Activated naive CD4-positive, alpha-beta T cell treated with anti-CD3 and anti-CD28 coated beads, Interleukin-2, amount 50 U/mL, for 72 hours (primary cell): ENCODE measurements around the gene PSMA4. TPM values are rescaled to one million over a fixed set of nuclear protein-coding genes. Genes with fewer than 3 reads are reported as not detected.

Source experiments
- ATAC-seq, 2 donors: fragments of 150-1000 bp; cut with Tn5 transposase; 2 replicates each; pipeline ENCODE4 v1.10.0; 2021; ENCODE audit warnings: mild to moderate bottlenecking in 2 of 2, moderate library complexity in 2 of 2
- DNase-seq, 2 donors: peaks; one replicate each; pipeline ENCODE4 v3.0.0; 2021 to 2022; ENCODE audit warnings: low spot score in 2 of 2
- H3K27ac Mint-ChIP-seq, 2 donors: one replicate each; pipeline ENCODE4 v1.8.0; 2022; ENCODE audit warnings: mild to moderate bottlenecking in 2 of 2, mixed read lengths in 2 of 2
- H3K36me3 Mint-ChIP-seq, 2 donors: one replicate each; pipeline ENCODE4 v1.8.0; 2022; ENCODE audit warnings: mixed read lengths in 2 of 2
- H3K9me3 Mint-ChIP-seq, 2 donors: one replicate each; pipeline ENCODE4 v1.8.0; 2022; ENCODE audit warnings: mixed read lengths in 2 of 2
- total RNA-seq, 2 donors: library from RNA; stranded (reverse); gene quantifications; one replicate each; pipeline ENCODE4 v1.2.3, GENCODE V29; 2022

Gene PSMA4
- total RNA-seq, 2 donors from 2014 or later, result 283 to 303 TPM

GRCh38 chr15:78573416-78573815, 33.2 kb downstream of the PSMA4 start:
- ATAC-seq (no peak), DNase-seq (no peak)
- no peaks in the 10 kb centered on the region for H3K9me3 Mint-ChIP-seq

DNA sequence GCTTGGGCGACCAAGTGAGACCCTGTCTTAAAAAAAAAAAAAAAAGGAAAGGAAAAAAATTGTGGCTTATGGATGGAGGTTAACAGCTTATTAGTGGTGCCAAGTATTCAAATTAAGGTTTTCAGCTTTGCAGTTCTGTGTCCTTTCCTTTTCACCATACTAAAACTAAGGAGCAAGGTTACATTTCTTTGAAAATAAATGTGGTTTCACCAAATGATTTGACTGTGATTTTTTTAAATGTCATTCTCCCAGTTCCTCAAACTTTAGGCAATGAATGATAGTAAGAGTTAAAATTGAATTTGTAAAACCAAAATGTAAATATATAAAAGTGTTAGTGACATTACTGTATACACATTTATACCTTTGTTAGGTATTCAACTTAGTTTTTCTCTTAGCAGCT, 34.7 kb downstream of the PSMA4 start:
- no peak for DNase-seq
- ATAC-seq, result no peak
- H3K36me3 Mint-ChIP-seq, result no peaks in the 10 kb centered on the region
- H3K9me3 Mint-ChIP-seq, result no peaks in the 10 kb centered on the region
- no peak overlapping the region for H3K27ac Mint-ChIP-seq

More at GRCh38 chr15:78573416-78573815, 33.2 kb downstream of the PSMA4 start:
- no peaks in the 10 kb centered on the region for H3K36me3 Mint-ChIP-seq
- H3K27ac Mint-ChIP-seq, result no peak overlapping the region

DNA sequence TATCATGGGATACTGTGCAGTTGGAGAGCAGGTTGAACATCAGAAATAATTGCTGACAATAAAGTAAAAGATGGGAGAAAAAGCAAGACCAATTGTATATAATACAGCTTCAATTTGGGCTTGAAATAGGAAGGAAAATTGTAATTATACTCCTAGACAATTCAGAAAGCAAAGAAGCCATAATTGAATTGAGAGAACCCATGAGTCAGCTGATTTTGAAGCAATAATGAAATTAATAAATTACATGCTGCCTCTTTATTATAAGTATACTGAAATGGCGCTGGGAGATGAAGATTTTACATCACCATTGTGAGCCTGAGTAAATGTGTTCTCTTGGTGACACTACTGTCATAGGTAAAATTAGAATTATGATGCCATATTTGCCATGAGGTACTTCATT, 57.3 kb downstream of the PSMA4 start:
- ATAC-seq (no peak), DNase-seq (no peak)
- Mint-ChIP-seq H3K27ac (no peak overlapping the region), H3K36me3 (no peaks in the 10 kb centered on the region), H3K9me3 (no peaks in the 10 kb centered on the region)

GRCh38 chr15:78598348-78598747, 58.1 kb downstream of the PSMA4 start:
- Mint-ChIP-seq H3K9me3 (no peaks in the 10 kb centered on the region), H3K27ac (no peak overlapping the region), H3K36me3 (no peaks in the 10 kb centered on the region)
- ATAC-seq (no peak), DNase-seq (no peak)

DNA sequence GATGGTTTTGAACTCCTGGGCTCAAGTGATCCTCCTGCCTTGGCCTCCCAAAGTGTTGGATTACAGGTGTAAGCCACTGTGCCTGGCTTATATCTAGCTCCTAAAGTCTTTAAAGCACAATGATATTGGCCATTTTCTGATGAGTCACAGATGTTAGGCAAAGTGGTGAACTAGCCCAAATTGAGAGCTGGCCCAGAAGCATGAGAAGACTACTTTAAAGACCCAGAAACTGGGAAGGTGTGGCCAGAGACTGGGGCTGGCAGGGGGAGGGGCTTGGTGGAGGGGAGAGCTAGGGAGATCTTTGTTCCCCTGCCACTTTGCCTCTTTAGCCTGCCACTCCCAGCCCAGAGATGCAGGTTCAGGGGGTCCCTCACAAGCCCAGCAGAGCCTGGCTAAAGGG, 58.9 kb downstream of the PSMA4 start:
- Mint-ChIP-seq H3K36me3 (no peaks in the 10 kb centered on the region), H3K27ac (no peak overlapping the region), H3K9me3 (no peaks in the 10 kb centered on the region)
- DNase-seq, result no peak
- no peak for ATAC-seq

Other genes with a start within 250 kb of the PSMA4 start
- 10 to 100 TPM; 52.3 to 54.1 TPM for gene SKIC8, start 240.8 kb upstream of the PSMA4 start, total RNA-seq
- 1 to 10 TPM in 1 of 2 donors, not detected in 1; 1.7 TPM for gene CRABP1, start 200.1 kb upstream of the PSMA4 start, total RNA-seq
- gene IREB2, start 102.2 kb upstream of the PSMA4 start, total RNA-seq, result 10 to 100 TPM; 69.1 to 71.7 TPM
- 1 to 10 TPM; 1.6 to 5.1 TPM for gene HYKK, start 32.9 kb upstream of the PSMA4 start, total RNA-seq
- gene CHRNA5, start 25.1 kb downstream of the PSMA4 start, total RNA-seq, result 1 to 10 TPM; 4.6 to 5.7 TPM
- not detected for gene CHRNA3, start 80.6 kb downstream of the PSMA4 start, total RNA-seq
- gene CHRNB4, start 100.8 kb downstream of the PSMA4 start, total RNA-seq, result not detected